ENCODE data around the gene ZNF358. TPM values are rescaled to one million over a fixed set of nuclear protein-coding genes. Genes with fewer than 3 reads are reported as not detected.
A peak's percentile ranks its signal among the peaks of the same experiment; 100 is the strongest.

Gene ZNF358
- total and polyA plus RNA-seq, 2 experiments from 2014 or later = 40.7 to 99.6 TPM

DNA sequence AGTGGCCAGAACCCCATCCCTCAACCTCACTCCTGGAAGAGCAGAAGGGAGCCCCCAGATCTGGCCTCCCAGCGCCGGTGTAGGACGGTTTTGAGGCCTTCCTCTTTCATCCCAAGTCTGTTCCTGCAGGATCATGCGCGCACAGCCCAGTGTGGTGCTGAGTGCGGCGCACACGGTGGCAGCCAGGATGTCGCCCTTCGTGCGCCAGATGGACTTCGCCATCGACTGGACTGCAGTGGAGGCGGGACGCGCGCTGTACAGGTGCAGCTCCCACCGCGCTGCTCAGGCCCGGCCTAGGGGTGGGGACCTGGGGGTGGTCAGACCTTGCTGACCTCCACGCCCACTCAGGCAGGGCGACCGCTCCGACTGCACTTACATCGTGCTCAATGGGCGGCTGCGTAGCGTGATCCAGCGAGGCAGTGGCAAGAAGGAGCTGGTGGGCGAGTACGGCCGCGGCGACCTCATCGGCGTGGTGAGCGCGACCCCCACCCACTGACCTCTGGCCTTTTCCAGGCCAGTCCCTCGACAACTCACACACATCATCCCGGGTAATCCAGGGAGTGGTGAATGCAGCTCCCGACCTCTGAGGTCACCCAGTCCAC is 34.4 kb downstream of the ZNF358 start:
- Histone ChIP-seq H3K9me3 (ENCODE audit: low read depth) (no peaks in the 10 kb centered on the region), H3K4me1 (ENCODE audit: low read depth) (no peaks in the 10 kb centered on the region), H3K27ac (no peak overlapping the region), H3K27me3 (no peaks in the 10 kb centered on the region), H3K4me3 (no peak overlapping the region), H3K36me3 (no peaks in the 10 kb centered on the region)
- DNase-seq (ENCODE audit: low read depth in 1 of 2, low spot score in 1 of 2) = no peak
- TF ChIP-seq, protein P1, sequence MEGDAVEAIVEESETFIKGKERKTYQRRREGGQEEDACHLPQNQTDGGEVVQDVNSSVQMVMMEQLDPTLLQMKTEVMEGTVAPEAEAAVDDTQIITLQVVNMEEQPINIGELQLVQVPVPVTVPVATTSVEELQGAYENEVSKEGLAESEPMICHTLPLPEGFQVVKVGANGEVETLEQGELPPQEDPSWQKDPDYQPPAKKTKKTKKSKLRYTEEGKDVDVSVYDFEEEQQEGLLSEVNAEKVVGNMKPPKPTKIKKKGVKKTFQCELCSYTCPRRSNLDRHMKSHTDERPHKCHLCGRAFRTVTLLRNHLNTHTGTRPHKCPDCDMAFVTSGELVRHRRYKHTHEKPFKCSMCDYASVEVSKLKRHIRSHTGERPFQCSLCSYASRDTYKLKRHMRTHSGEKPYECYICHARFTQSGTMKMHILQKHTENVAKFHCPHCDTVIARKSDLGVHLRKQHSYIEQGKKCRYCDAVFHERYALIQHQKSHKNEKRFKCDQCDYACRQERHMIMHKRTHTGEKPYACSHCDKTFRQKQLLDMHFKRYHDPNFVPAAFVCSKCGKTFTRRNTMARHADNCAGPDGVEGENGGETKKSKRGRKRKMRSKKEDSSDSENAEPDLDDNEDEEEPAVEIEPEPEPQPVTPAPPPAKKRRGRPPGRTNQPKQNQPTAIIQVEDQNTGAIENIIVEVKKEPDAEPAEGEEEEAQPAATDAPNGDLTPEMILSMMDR (IDR thresholded peaks at IDR 0.05; ENCODE audit: low read depth, low read length) = no peak

DNA sequence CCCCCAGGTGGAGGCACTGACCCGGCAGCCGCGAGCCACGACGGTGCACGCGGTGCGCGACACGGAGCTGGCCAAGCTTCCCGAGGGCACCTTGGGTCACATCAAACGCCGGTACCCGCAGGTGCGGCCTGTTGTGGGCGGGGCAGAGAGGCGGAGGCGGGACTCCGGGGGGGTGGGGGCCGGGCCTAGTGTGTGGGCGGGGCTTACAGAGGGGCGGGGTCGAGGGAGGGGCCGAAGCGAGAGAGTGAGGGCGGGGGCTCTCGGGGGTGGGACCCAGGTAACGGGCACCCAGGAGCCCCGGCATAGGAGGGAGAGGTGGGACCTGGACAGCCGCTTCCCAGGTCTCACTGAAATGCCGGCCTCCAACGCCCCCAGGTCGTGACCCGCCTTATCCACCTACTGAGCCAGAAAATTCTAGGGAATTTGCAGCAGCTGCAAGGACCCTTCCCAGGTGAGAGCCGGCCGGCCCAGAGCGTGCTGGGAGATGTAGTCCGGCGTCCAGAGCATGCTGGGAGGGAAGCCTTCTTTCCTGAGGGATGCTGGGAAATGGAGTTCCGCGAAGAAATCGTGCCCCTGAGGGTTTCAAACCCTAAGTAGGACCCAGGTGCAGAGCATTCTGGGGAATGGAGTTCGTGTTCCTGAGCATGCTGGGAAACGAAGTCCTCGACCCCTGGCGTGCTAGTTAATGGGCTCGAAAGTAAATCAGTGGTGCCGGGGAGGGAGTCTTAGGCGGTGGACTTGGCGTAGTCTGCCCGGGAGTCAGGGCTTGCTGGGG is 35.3 kb downstream of the ZNF358 start:
- Histone ChIP-seq H3K4me1 (ENCODE audit: low read depth) (no peaks in the 10 kb centered on the region), H3K9me3 (ENCODE audit: low read depth) (no peaks in the 10 kb centered on the region), H3K36me3 (no peaks in the 10 kb centered on the region), H3K27me3 (no peaks in the 10 kb centered on the region), H3K4me3 (peak overlapping the region; percentile 53), H3K27ac (no peak overlapping the region)
- TF ChIP-seq, protein P1 (IDR thresholded peaks at IDR 0.05; ENCODE audit: low read depth, low read length) = no peak
- DNase-seq (ENCODE audit: low read depth in 1 of 2, low spot score in 1 of 2) = peak; percentile 83 to 95

DNA sequence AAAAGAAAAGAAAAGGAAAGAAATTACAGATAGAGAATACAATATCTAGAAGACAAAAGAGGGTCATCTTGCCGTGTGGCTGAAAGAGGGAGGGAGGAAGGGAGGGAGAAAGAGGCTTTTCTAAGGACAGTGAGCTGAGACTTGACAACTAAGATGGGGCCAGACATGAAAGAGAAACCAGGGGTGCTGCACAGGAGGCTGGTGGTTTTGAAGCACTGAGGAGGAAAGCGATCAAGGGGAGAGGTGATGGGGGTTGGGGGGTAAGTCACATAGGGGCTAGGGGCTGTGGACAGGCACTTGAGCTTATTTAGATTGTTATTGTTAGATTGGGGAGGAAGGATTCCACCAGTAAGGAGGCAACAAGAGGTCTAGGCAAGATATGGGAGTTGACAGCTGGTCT is 36.9 kb downstream of the ZNF358 start:
- TF ChIP-seq, protein P1 (IDR thresholded peaks at IDR 0.05; ENCODE audit: low read depth, low read length) = no peak
- H3K27ac ChIP-seq = no peak overlapping the region
- no peak for DNase-seq (ENCODE audit: low read depth in 1 of 2, low spot score in 1 of 2)
- H3K27me3 ChIP-seq = no peaks in the 10 kb centered on the region
- H3K36me3 ChIP-seq = no peaks in the 10 kb centered on the region
- no peaks in the 10 kb centered on the region for H3K4me1 ChIP-seq (ENCODE audit: low read depth)
- no peak overlapping the region for H3K4me3 ChIP-seq
- H3K9me3 ChIP-seq (ENCODE audit: low read depth) = no peaks in the 10 kb centered on the region

DNA sequence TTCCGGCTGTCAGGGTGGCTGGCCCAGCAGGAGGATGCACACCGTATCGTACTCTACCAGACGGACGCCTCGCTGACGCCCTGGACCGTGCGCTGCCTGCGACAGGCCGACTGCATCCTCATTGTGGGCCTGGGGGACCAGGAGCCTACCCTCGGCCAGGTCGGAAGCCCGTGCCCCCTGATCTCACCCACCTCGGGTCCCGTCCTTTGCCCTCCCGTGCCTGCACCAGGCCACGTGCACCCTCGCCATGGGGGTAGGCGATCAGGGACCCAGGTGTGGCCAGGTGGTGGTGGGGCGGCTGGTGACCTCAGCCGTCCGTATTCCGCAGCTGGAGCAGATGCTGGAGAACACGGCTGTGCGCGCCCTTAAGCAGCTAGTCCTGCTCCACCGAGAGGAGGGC is 38.7 kb downstream of the ZNF358 start:
- Histone ChIP-seq H3K27ac (no peak overlapping the region), H3K36me3 (no peaks in the 10 kb centered on the region), H3K9me3 (ENCODE audit: low read depth) (no peaks in the 10 kb centered on the region), H3K4me1 (ENCODE audit: low read depth) (no peaks in the 10 kb centered on the region), H3K4me3 (no peak overlapping the region), H3K27me3 (no peaks in the 10 kb centered on the region)
- TF ChIP-seq, protein P1 (IDR thresholded peaks at IDR 0.05; ENCODE audit: low read depth, low read length) = no peak
- no peak for DNase-seq (ENCODE audit: low read depth in 1 of 2, low spot score in 1 of 2)

DNA sequence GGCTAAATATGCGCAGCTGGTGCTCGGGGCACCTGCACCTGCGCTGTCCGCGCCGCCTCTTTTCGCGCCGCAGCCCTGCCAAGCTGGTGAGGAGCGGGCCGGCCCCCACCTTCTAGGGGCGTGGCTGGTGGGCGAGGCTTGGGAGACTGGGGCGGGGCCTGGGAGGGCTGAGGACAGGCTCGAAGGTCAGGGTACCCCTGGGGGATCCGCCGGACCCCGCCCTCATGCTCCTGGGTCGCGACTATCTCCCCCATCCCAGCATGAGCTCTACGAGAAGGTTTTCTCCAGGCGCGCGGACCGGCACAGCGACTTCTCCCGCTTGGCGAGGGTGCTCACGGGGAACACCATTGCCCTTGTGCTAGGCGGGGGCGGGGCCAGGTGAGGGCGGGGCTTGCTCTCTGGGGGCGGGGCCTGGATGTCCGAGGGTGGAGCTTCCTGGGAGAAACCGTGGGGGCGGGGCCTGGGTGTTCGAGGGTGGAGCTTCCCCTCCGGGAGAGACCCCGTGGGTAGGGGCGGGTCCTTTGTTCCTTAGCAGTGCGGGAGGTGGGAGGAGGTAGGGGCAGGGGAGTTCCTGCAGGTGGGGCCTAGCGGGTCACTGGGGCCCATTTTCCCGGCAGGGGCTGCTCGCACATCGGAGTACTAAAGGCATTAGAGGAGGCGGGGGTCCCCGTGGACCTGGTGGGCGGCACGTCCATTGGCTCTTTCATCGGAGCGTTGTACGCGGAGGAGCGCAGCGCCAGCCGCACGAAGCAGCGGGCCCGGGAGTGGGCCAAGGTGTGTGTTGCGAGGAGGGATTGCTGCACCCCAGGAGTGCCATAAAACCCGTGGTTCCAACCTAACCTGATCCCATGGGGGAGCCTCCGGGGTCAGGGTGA is 39.3 kb downstream of the ZNF358 start:
- TF ChIP-seq, protein P1 (IDR thresholded peaks at IDR 0.05; ENCODE audit: low read depth, low read length) = no peak
- Histone ChIP-seq H3K27ac (no peak overlapping the region), H3K4me1 (ENCODE audit: low read depth) (no peaks in the 10 kb centered on the region), H3K9me3 (ENCODE audit: low read depth) (no peaks in the 10 kb centered on the region), H3K36me3 (no peaks in the 10 kb centered on the region), H3K4me3 (no peak overlapping the region), H3K27me3 (no peaks in the 10 kb centered on the region)
- DNase-seq (ENCODE audit: low read depth in 1 of 2, low spot score in 1 of 2) = peak in 1 of 2 donors; percentile 21

Measured in cardiac muscle cell (in vitro differentiated cells and primary cell).